ENCODE results near the gene GRID2IP.

GRID2IP gene

DNA sequence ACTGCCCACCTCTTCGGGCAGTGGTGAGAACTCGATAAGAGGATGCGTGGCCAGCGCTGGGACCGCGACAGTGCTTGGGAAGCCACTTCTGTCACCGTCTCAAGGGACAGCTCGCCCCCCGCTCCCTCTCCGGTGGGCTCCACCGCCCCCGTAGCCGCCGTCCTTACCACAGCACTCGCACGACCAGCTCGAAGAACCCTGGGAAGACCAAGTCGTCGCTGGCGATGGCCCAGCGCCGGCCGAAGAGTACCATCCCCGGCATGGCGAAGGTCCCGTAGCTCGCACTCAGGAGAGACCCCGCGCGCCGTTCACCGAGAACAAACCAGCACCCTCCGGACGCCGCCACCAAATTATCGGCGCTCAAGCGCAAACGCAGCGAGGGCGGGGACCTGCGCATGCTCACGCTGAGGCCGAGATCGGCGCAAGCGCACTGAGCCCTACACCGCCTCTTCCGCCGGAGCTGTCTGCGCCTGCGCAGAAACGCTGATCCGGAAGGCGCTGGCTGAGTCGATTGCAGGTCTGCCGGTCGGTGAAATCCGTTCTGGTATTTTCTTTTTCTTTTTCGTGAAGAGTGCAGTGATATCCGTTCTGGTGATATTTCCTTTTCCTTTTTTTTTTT is 103.6 kb downstream of the GRID2IP start, which contains the start of gene DAGLB:
TSS of gene DAGLB (minus strand) at position 374 of the 619 bp plus-strand sequence. CDS start at position 262, 112 bp downstream.
- DNase-seq (ENCODE audit: low spot score), result peak; percentile 87
